DOHH2 (cell line): ENCODE measurements around the gene FAM20A.

Source experiments
- CTCF ChIP-seq: fragments of 200-600 bp; sonication (generic); IDR thresholded peaks from one replicate; pipeline ENCODE4 v1.5.1; 2014; ENCODE audit warnings: antibody characterized with exemption, mild to moderate bottlenecking, low read depth, low read length; ENCODE audit not compliant: poor library complexity, severe bottlenecking
- EZH2phosphoT487 ChIP-seq: fragments of 200-600 bp; sonication (generic); IDR thresholded peaks from 2 replicates; pipeline ENCODE4 v1.6.1; 2017; ENCODE audit warnings: borderline replicate concordance, mild to moderate bottlenecking, antibody characterized with exemption, low read length, moderate library complexity, mixed read lengths

DNA sequence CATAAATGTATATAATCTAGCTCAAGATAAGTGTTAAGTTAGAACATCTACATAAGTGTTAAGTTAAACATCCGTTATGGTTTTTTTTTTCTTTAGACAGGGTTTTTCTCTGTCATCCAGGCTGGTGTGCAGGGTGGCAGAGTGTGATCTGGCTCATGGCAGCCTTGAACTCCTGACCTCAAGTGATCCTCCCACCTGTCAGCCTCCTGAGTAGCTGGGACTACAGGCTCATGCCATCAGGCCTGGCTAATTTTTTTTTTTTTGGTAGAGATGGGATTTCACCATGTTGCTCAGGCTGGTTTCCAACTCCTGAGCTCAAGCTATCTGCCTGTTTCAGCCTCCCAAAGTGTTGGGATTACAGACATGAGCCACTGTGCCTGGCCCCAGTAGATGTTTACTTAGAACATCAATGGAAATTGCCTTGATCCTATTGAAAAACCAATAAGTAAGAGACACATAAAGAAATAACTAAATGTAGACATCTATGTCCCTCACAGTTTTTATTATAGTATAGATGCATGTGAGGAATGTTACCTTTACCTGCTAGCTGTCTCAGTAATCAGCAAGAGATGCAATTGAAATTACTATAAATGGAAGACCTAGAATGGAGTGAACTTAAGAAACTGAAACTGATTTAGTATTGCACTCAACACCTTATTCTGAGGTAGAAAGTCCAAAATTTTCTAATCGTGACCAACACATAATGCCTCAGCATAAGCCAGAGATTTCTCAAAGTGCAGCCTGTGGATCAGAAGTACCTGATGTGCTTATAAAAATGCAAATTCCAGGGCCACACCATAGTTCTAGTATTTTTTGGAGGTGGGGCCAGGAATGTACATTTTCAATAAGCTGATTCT, 5.5 kb upstream of the FAM20A start:
- no peak for TF ChIP-seq CTCF
- TF ChIP-seq EZH2phosphoT487, result no peak
